GM15510 (cell line): Measurements from ENCODE around the gene HFE.

Experiments used
- POLR2A ChIP-seq: IDR thresholded peaks from 3 replicates; pipeline ENCODE4 v1.6.1; 2011; ENCODE audit warnings: borderline replicate concordance; ENCODE audit not compliant: insufficient read length; ENCODE audit errors: extremely low read depth

Gene HFE

DNA sequence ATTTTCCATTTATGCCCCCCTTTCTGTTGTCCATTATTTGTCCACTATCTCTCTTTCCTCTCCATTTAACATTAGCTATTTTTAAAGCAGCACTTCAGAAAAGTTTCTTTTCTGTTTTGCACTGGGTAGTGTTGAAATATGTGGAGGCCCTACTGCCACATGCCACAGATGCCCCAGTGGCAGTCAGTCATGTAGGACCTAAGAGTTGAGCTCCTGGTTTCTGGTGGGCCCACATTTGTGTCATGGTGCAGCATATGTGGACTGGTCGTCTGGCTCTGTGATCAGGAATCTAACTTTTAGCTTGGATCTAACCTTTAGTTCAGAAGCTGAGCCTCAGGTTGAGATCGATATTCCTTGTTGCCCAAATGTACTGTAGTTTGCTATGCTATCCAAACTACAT is 54.8 kb downstream of the HFE start:
- no peak for TF ChIP-seq POLR2A
